SJSA1 (cell line): Measurements from ENCODE around the gene GPSM1. TPM values are rescaled to one million over a fixed set of nuclear protein-coding genes. Genes with fewer than 3 reads are reported as not detected.
A peak's percentile ranks its signal among the peaks of the same experiment; 100 is the strongest.

Experiments used
- DNase-seq, 2 experiments: peaks; one replicate each; pipeline ENCODE4 v3.0.0-alpha.2; 2015 to 2020; ENCODE audit warnings: low spot score in 2 of 2, low read depth in 1 of 2
- H3K27ac ChIP-seq: fragments of 250-450 bp; sonication (Bioruptor Pico); 2 replicates; pipeline ENCODE4 v1.5.1; 2020; ENCODE audit warnings: mild to moderate bottlenecking, moderate library complexity
- H3K27me3 ChIP-seq: fragments of 250-450 bp; sonication (Bioruptor Pico); replicated peaks from 2 replicates; pipeline ENCODE4 v1.5.1; 2020; ENCODE audit warnings: mild to moderate bottlenecking, moderate library complexity
- H3K36me3 ChIP-seq: fragments of 250-450 bp; sonication (Bioruptor Pico); 2 replicates; pipeline ENCODE4 v1.5.1; 2020; ENCODE audit warnings: mild to moderate bottlenecking
- H3K4me1 ChIP-seq: fragments of 250-450 bp; sonication (Bioruptor Pico); replicated peaks from 2 replicates; pipeline ENCODE4 v1.6.1; 2021; ENCODE audit warnings: mild to moderate bottlenecking
- H3K4me3 ChIP-seq: fragments of 250-450 bp; sonication (Bioruptor Pico); 2 replicates; pipeline ENCODE4 v1.5.1; 2020; ENCODE audit warnings: mild to moderate bottlenecking
- H3K9me3 ChIP-seq: fragments of 250-450 bp; sonication (Bioruptor Pico); replicated peaks from 2 replicates; pipeline ENCODE4 v1.5.1; 2020; ENCODE audit warnings: mild to moderate bottlenecking
- total RNA-seq: library from RNA; depleted of rRNA; stranded (reverse); fragments of >200 nt; shearing (Covaris generic); gene quantifications from 2 replicates; pipeline ENCODE4 v1.2.3, GENCODE V29; 2014

The GPSM1 gene
- total RNA-seq, 1 experiment from 2014 or later: 90.4 TPM

- no peak for DNase-seq
- Histone ChIP-seq H3K27me3 (no peaks in the 10 kb centered on the region), H3K36me3 (no peaks in the 10 kb centered on the region), H3K4me3 (no peak overlapping the region), H3K4me1 (peaks cover 16% of the 10 kb centered on the region), H3K27ac (no peak overlapping the region), H3K9me3 (no peaks in the 10 kb centered on the region)
Observed at GRCh38 chr9:136370037-136370436, 42.7 kb downstream of the GPSM1 start.

GRCh38 chr9:136370687-136371532, 43.6 kb downstream of the GPSM1 start:
- no peak overlapping the region for H3K27ac ChIP-seq

GRCh38 chr9:136371533-136371880, 44.2 kb downstream of the GPSM1 start:
- no peaks in the 10 kb centered on the region; the same call in 1 of the 2 replicates for H3K36me3 ChIP-seq
- H3K4me3 ChIP-seq: no peak overlapping the region
- no peak overlapping the region for H3K27ac ChIP-seq
- H3K9me3 ChIP-seq: no peaks in the 10 kb centered on the region
- no peaks in the 10 kb centered on the region for H3K27me3 ChIP-seq
- H3K4me1 ChIP-seq: peaks cover 16% of the 10 kb centered on the region
- DNase-seq: no peak

More at GRCh38 chr9:136370687-136371532, 43.6 kb downstream of the GPSM1 start:
- Histone ChIP-seq H3K27me3 (no peaks in the 10 kb centered on the region), H3K4me3 (no peak overlapping the region), H3K4me1 (peaks cover 16% of the 10 kb centered on the region), H3K36me3 (no peaks in the 10 kb centered on the region; the same call in 1 of the 2 replicates), H3K9me3 (no peaks in the 10 kb centered on the region)
- no peak for DNase-seq

GRCh38 chr9:136372006-136372405, 44.7 kb downstream of the GPSM1 start:
- no peak for DNase-seq
- H3K36me3 ChIP-seq: no peaks in the 10 kb centered on the region; the same call in 1 of the 2 replicates
- peaks cover 16% of the 10 kb centered on the region for H3K4me1 ChIP-seq
- no peak overlapping the region for H3K27ac ChIP-seq
- H3K27me3 ChIP-seq: no peaks in the 10 kb centered on the region
- H3K9me3 ChIP-seq: no peaks in the 10 kb centered on the region
- no peak overlapping the region for H3K4me3 ChIP-seq

- DNase-seq: peak; percentile 59 to 70
- no peak overlapping the region for H3K4me3 ChIP-seq
- H3K9me3 ChIP-seq: no peaks in the 10 kb centered on the region
- no peaks in the 10 kb centered on the region; the same call in none of the 2 replicates for H3K36me3 ChIP-seq
- peaks cover 16% of the 10 kb centered on the region for H3K4me1 ChIP-seq
- H3K27ac ChIP-seq: no peak overlapping the region
- no peaks in the 10 kb centered on the region for H3K27me3 ChIP-seq
Observed at GRCh38 chr9:136372561-136373299, 45.4 kb downstream of the GPSM1 start.

- H3K27me3 ChIP-seq: no peaks in the 10 kb centered on the region
- DNase-seq: no peak
- H3K36me3 ChIP-seq: peaks cover 3% of the 10 kb centered on the region
- H3K27ac ChIP-seq: no peak within 1 kb of the TSS
- no peaks in the 10 kb centered on the region for H3K9me3 ChIP-seq
- H3K4me3 ChIP-seq: no peak within 1 kb of the TSS
- H3K4me1 ChIP-seq: peaks cover 16% of the 10 kb centered on the region
Observed at GRCh38 chr9:136373300-136374182, 46.2 kb downstream of the GPSM1 start, which contains the start of gene CARD9. Gene CARD9, minus strand, starts transcription at chr9:136373669. Its CDS starts 1,591 bp downstream, at chr9:136372078.

- H3K27me3 ChIP-seq: no peaks in the 10 kb centered on the region
Observed at GRCh38 chr9:136374183-136374575, 46.8 kb downstream of the GPSM1 start.

GRCh38 chr9:136375096-136375495, 47.8 kb downstream of the GPSM1 start:
- Histone ChIP-seq H3K4me3 (no peak overlapping the region), H3K27ac (no peak overlapping the region), H3K9me3 (no peaks in the 10 kb centered on the region), H3K36me3 (peaks cover 10% of the 10 kb centered on the region), H3K4me1 (peaks cover 16% of the 10 kb centered on the region), H3K27me3 (no peaks in the 10 kb centered on the region)
- DNase-seq: no peak

More at GRCh38 chr9:136374183-136374575, 46.8 kb downstream of the GPSM1 start:
- Histone ChIP-seq H3K9me3 (no peaks in the 10 kb centered on the region), H3K27ac (no peak overlapping the region), H3K36me3 (peaks cover 7% of the 10 kb centered on the region), H3K4me3 (no peak overlapping the region), H3K4me1 (peaks cover 16% of the 10 kb centered on the region)
- no peak for DNase-seq

- peaks cover 16% of the 10 kb centered on the region for H3K4me1 ChIP-seq
- DNase-seq: no peak
- no peak overlapping the region for H3K27ac ChIP-seq
- H3K4me3 ChIP-seq: no peak overlapping the region
- no peaks in the 10 kb centered on the region for H3K9me3 ChIP-seq
- peaks cover 20% of the 10 kb centered on the region for H3K36me3 ChIP-seq
- no peaks in the 10 kb centered on the region for H3K27me3 ChIP-seq
Observed at GRCh38 chr9:136376457-136376856, 49.1 kb downstream of the GPSM1 start.

GRCh38 chr9:136377341-136378169, 50.2 kb downstream of the GPSM1 start:
- no peak for DNase-seq
- H3K4me1 ChIP-seq: peaks cover 9% of the 10 kb centered on the region
- no peak overlapping the region for H3K27ac ChIP-seq
- no peak overlapping the region for H3K4me3 ChIP-seq
- H3K27me3 ChIP-seq: no peaks in the 10 kb centered on the region
- peaks cover 31% of the 10 kb centered on the region for H3K36me3 ChIP-seq
- no peaks in the 10 kb centered on the region for H3K9me3 ChIP-seq

GRCh38 chr9:136378170-136379002, 51.0 kb downstream of the GPSM1 start:
- Histone ChIP-seq H3K27ac (no peak overlapping the region), H3K4me3 (no peak overlapping the region), H3K4me1 (peaks cover under 1% of the 10 kb centered on the region), H3K9me3 (no peaks in the 10 kb centered on the region), H3K27me3 (no peaks in the 10 kb centered on the region), H3K36me3 (peaks cover 39% of the 10 kb centered on the region)
- DNase-seq: no peak

GRCh38 chr9:136379003-136379287, 51.6 kb downstream of the GPSM1 start:
- no peak overlapping the region for H3K4me3 ChIP-seq
- DNase-seq: no peak

More at GRCh38 chr9:136379003-136379287, 51.6 kb downstream of the GPSM1 start:
- no peaks in the 10 kb centered on the region for H3K9me3 ChIP-seq
- H3K27ac ChIP-seq: no peak overlapping the region
- no peaks in the 10 kb centered on the region for H3K4me1 ChIP-seq
- peaks cover 41% of the 10 kb centered on the region for H3K36me3 ChIP-seq
- H3K27me3 ChIP-seq: no peaks in the 10 kb centered on the region
